T-helper 1 cell treated with Interleukin-12 subunit alpha and Interleukin-12 subunit beta and Interleukin-4 antibody, amounts not matched to agents 30 μg/mL and 1 μg/mL, for 36 hours (primary cell): ENCODE measurements around the gene GLI2.

Experiments used
- H3K27ac Mint-ChIP-seq: one replicate; pipeline ENCODE4 v1.8.0; 2021; ENCODE audit warnings: mild to moderate bottlenecking, mixed read lengths
- H3K27me3 Mint-ChIP-seq: one replicate; pipeline ENCODE4 v1.8.0; 2021; ENCODE audit warnings: low read depth, mixed read lengths
- H3K36me3 Mint-ChIP-seq: one replicate; pipeline ENCODE4 v1.8.0; 2021; ENCODE audit warnings: low read depth, mixed read lengths
- H3K4me1 Mint-ChIP-seq: one replicate; pipeline ENCODE4 v1.8.0; 2021; ENCODE audit warnings: low read depth, mixed read lengths
- H3K4me3 Mint-ChIP-seq: one replicate; pipeline ENCODE4 v1.8.0; 2021; ENCODE audit warnings: mild to moderate bottlenecking, moderate library complexity, mixed read lengths
- H3K9me3 Mint-ChIP-seq: one replicate; pipeline ENCODE4 v1.8.0; 2021; ENCODE audit warnings: mixed read lengths

Gene GLI2

GRCh38 chr2:120749506-120750431 lies 14.1 kb downstream of the GLI2 start:
- no peaks in the 10 kb centered on the region for H3K36me3 Mint-ChIP-seq
- no peaks in the 10 kb centered on the region for H3K4me1 Mint-ChIP-seq
- H3K9me3 Mint-ChIP-seq: no peaks in the 10 kb centered on the region
- H3K27me3 Mint-ChIP-seq: peaks cover 3% of the 10 kb centered on the region
- H3K4me3 Mint-ChIP-seq: no peak overlapping the region
- no peak overlapping the region for H3K27ac Mint-ChIP-seq

GRCh38 chr2:120750488-120751210 lies 15.0 kb downstream of the GLI2 start:
- Mint-ChIP-seq H3K36me3 (no peaks in the 10 kb centered on the region), H3K4me3 (no peak overlapping the region), H3K27me3 (peaks cover 4% of the 10 kb centered on the region), H3K4me1 (no peaks in the 10 kb centered on the region), H3K27ac (no peak overlapping the region), H3K9me3 (no peaks in the 10 kb centered on the region)

DNA sequence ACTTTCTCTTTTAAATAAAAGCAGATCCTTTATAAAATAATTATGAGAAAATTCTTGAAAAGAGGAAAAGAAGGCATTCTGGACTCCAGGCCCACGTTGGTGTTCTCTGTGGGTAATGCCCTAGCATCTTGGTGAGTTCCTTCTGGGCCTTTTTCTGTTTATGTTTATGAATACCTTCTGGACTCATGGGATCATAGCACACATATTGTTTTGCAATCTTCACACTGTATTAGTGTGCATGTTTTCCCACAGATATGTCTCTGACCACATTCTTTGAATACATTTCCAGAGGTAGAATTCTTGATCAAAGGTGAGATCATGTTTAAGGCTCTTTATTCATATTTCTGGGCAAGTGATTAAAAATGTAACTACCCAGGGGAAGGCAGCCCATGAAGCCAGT lies 15.9 kb downstream of the GLI2 start:
- H3K36me3 Mint-ChIP-seq: no peaks in the 10 kb centered on the region
- no peaks in the 10 kb centered on the region for H3K4me1 Mint-ChIP-seq
- H3K27me3 Mint-ChIP-seq: peaks cover 11% of the 10 kb centered on the region
- H3K9me3 Mint-ChIP-seq: no peaks in the 10 kb centered on the region
- no peak overlapping the region for H3K4me3 Mint-ChIP-seq
- no peak overlapping the region for H3K27ac Mint-ChIP-seq

GRCh38 chr2:120754067-120754960 lies 18.6 kb downstream of the GLI2 start:
- Mint-ChIP-seq H3K9me3 (no peaks in the 10 kb centered on the region), H3K4me1 (no peaks in the 10 kb centered on the region), H3K4me3 (no peak overlapping the region), H3K36me3 (no peaks in the 10 kb centered on the region), H3K27me3 (peaks cover 12% of the 10 kb centered on the region), H3K27ac (no peak overlapping the region)

DNA sequence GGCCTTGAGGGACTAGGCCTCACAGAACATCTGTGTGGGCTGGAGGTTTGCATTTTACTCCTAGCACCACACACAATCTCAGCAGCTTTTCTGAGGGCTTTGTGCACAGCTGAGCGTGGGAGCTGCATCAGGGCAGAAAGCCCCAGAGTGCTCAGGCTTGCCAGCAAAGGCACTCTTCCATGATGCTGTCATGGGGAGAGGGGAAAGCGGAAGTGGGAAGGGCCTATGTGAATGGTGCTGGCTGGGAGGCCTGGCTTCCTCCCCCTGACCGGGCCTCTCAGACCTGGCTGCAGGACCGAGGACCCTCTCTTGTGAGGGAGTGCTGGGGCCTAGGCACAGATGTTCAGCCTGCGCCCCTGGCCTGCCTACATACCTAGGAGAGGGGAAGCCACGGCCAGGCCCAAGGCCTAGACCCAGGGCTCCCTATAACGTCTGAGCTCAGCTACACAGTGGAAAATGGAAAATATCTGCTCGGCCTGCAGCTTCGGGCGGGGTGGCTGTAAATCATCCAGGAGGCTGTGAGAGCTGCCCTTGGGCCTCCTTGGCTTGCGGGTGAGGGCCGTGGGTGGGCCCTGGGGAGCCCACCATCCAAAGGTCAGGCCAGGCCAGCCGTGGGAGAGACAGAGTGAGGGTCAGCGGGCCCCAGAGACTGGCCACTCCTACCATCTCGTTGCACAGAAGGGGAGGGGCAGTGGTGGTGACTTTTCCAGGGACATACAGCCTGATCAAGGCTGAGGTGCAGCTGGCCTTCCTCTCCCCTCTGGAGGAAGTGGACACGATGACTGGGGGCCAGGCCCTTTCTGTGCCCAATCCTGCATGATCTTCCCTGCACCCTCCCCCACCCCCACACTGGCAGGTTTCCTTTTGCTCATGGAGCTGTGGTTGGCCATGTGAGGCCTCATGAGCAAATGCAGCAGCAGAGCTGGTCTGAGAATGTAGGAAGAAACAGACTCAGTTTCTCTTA lies 22.8 kb downstream of the GLI2 start:
- no peak overlapping the region for H3K4me3 Mint-ChIP-seq
- peaks cover 16% of the 10 kb centered on the region for H3K27me3 Mint-ChIP-seq
- H3K36me3 Mint-ChIP-seq: no peaks in the 10 kb centered on the region
- H3K9me3 Mint-ChIP-seq: no peaks in the 10 kb centered on the region
- H3K4me1 Mint-ChIP-seq: no peaks in the 10 kb centered on the region
- no peak overlapping the region for H3K27ac Mint-ChIP-seq

DNA sequence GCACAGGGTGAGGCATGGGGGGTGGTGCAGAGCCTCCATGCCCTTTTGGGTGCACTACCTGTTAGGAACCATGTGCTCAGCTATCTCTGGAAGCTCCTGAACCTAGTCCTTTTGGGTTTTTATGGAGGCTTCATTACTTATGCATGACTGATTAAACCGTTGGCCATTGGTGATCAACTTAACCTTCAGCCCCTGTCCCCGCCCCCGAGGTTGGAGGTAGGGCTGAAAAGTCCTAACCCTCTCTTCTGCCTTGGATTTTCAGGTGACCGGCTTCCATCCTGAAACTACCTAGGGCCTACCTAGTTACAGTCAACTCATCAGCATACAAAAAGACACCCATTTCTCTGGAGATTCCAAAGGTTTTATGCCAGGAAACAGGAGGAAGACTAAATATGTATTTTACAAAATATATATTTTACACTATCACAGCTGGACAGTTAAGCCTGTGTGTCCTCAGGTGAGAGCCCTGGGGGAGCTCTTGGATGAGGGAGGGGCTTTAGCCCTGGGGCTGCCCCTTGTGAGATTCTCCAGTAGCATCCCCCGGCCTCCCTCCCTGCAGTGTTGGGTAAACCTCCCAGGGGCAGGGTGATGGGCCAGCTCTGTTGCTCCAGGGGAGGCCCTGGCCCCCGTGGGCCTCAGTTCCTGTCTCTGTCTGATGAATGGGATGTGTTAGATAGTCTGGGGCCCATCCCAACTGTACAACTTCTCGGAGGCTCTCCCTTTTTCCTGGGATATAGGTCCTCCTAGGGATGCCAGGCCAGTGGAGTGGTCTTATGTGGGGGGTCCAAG lies 24.1 kb downstream of the GLI2 start:
- H3K4me3 Mint-ChIP-seq: no peak overlapping the region

GRCh38 chr2:120760446-120761135 lies 24.9 kb downstream of the GLI2 start:
- H3K27ac Mint-ChIP-seq: no peak overlapping the region
- H3K27me3 Mint-ChIP-seq: peaks cover 16% of the 10 kb centered on the region
- no peaks in the 10 kb centered on the region for H3K4me1 Mint-ChIP-seq
- no peaks in the 10 kb centered on the region for H3K36me3 Mint-ChIP-seq
- no peaks in the 10 kb centered on the region for H3K9me3 Mint-ChIP-seq
- no peak overlapping the region for H3K4me3 Mint-ChIP-seq

More for the DNA sequence above, 24.1 kb downstream of the GLI2 start:
- Mint-ChIP-seq H3K9me3 (no peaks in the 10 kb centered on the region), H3K36me3 (no peaks in the 10 kb centered on the region), H3K27ac (no peak overlapping the region), H3K27me3 (peaks cover 16% of the 10 kb centered on the region), H3K4me1 (no peaks in the 10 kb centered on the region)

DNA sequence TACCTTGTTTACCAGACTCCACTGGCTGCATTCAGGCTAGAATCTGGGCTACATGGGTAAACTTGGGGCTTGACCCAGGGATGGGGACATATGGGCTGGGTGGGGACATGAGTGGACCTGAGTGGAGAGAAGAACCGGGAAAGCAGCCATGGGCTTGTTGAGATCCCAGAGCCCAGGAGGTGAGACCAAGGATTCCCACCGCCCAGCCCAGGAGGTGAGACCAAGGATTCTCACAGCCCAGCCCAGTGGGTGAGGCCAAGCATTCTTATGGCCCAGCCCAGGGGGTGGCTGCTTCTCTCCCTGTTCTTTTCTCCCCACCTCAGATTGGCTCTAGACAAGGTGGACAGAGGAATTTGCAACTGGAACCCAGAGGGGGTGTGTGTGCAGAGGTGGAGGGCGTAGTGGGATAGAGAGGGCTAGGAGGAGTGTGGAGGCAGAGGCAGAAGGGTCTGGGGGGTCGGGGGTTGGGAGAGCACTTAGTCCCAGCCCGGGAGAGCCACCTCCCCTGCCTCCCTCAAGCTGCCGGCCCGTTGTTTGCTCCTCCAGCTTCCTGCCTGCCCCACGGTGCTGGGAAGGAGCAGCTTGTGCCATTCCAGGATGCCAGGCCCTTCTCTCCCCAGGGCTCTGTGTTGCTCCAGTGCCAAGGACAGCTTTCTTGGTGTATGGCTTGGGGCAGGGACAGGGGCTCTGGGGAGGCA lies 25.6 kb downstream of the GLI2 start:
- Mint-ChIP-seq H3K4me1 (no peaks in the 10 kb centered on the region), H3K9me3 (no peaks in the 10 kb centered on the region)

DNA sequence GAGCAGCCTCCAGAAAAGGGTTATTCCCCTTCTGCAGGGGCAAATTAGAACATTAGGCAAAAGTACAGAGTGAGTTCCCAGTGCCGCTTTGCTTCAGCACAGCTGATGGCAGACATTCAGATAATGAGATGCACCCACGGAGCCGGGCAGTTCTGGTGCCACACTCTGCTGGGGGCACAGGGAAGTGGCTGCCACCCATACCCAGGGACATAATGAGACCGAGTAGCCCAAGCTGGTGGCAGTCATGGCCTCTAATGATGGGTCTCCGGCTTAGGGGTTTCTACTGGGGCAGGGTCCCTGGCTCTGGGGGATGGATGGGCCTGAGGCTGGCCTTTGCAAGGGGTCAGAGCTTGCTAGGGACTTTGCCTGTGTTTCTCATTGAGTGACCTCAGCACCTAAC lies 26.2 kb downstream of the GLI2 start:
- no peak overlapping the region for H3K4me3 Mint-ChIP-seq
- no peaks in the 10 kb centered on the region for H3K36me3 Mint-ChIP-seq

More for the DNA sequence above, 25.6 kb downstream of the GLI2 start:
- Mint-ChIP-seq H3K4me3 (no peak overlapping the region), H3K36me3 (no peaks in the 10 kb centered on the region), H3K27ac (no peak overlapping the region), H3K27me3 (peaks cover 11% of the 10 kb centered on the region)

GRCh38 chr2:120762341-120763061 lies 26.8 kb downstream of the GLI2 start:
- peaks cover 5% of the 10 kb centered on the region for H3K27me3 Mint-ChIP-seq
- no peak overlapping the region for H3K4me3 Mint-ChIP-seq
- H3K36me3 Mint-ChIP-seq: no peaks in the 10 kb centered on the region
- no peak overlapping the region for H3K27ac Mint-ChIP-seq
- no peaks in the 10 kb centered on the region for H3K4me1 Mint-ChIP-seq
- H3K9me3 Mint-ChIP-seq: no peaks in the 10 kb centered on the region

More for the DNA sequence above, 26.2 kb downstream of the GLI2 start:
- no peaks in the 10 kb centered on the region for H3K9me3 Mint-ChIP-seq
- H3K27ac Mint-ChIP-seq: no peak overlapping the region
- peaks cover 8% of the 10 kb centered on the region for H3K27me3 Mint-ChIP-seq
- no peaks in the 10 kb centered on the region for H3K4me1 Mint-ChIP-seq

GRCh38 chr2:120763508-120763907 lies 27.8 kb downstream of the GLI2 start:
- no peak overlapping the region for H3K27ac Mint-ChIP-seq
- H3K27me3 Mint-ChIP-seq: peaks cover 5% of the 10 kb centered on the region
- H3K9me3 Mint-ChIP-seq: no peaks in the 10 kb centered on the region
- H3K36me3 Mint-ChIP-seq: no peaks in the 10 kb centered on the region
- H3K4me3 Mint-ChIP-seq: no peak overlapping the region
- H3K4me1 Mint-ChIP-seq: no peaks in the 10 kb centered on the region
